ENCODE measurements around the gene LMF1. TPM values are rescaled to one million over a fixed set of nuclear protein-coding genes. Genes with fewer than 3 reads are reported as not detected.
"Not testable (repeated sequence)": the region's sequence is repeated elsewhere in the genome, so short reads cannot be mapped to it uniquely, and the experiment has no call there.

LMF1 gene
- polyA plus RNA-seq, 12 donors, result 8.5 to 16.9 (median 11.0) TPM; not detected in 1

DNA sequence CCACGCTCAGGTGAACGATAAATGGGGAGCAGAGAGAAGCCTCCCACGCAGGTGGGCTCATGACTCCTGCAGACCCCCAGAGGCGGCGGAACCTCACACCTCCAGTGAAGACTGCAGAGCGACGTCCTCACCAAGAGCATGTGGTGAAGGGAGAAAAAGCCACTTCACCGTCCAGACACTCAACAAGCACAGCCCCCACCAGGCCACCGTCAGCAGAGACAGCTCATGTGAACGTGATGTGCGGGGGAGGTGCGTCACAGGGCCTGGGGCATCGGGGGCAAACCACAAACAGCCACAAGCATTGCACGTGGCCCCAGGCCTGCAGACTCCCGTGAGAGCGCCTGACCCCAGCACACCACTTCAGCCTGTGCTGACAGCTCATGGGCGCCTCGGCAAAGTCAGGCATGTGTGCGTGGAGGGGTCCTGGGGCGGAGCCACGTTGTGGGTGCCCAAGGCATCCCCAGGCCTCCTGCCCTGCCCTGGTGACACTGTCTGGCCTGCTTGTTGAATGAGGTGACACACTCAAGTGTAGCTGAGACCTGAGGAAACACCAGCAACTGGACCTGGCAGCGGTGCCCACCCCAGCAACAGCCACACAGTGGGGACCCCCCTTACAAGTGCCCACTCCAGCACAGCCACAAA, 19.0 kb downstream of the LMF1 start:
- no peak for DNase-seq

- DNase-seq, result peak; percentile 45
Observed at GRCh38 chr16:950733-951573, 19.8 kb downstream of the LMF1 start.

- not testable (repeated sequence) for DNase-seq
Observed at GRCh38 chr16:948767-949166, 22.0 kb downstream of the LMF1 start.

- DNase-seq, result not testable (repeated sequence)
Observed at GRCh38 chr16:947922-948303, 22.9 kb downstream of the LMF1 start.

- no peak for DNase-seq
Observed at GRCh38 chr16:947255-947921, 23.4 kb downstream of the LMF1 start.

- DNase-seq, result no peak
Observed at GRCh38 chr16:946048-946395, 24.8 kb downstream of the LMF1 start.

DNA sequence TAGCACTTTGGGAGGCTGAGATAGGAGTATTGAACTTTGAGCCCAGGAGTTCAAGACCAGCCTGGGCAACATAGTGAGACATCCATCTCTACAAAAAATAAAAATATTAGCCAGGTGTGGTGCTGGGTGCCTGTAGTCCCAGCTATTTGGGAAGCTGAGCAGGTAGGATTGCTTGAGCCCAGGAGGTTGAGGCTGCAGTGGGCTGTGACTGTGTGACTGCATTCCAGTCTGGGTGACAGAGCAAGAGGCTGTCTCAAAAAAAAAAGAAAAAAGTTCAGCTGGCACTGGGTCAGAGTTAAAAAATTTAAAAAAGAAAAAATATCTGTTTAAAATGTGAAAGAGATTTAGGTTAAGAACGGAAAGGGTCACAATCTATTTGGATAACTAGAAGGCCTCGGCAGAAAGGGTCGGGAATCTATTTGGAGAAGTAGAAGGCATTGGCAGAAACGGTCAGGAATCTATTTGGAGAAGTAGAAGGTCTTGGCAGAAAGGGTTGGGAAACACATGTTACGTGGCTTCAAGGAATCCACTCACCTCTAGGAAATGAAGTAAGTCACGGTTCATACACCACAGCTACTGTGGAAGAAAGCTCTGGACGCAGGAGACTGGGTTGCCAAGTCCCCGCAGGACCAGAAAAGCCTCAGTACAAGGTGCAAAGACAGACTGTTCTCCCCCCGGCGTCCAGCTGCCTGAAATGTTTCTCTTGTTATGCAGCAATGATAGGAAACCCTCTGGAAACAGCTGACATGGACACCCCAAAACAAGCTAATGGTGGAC, 25.3 kb downstream of the LMF1 start:
- DNase-seq, result no peak

GRCh38 chr16:943971-944370, 26.8 kb downstream of the LMF1 start:
- no peak for DNase-seq

DNA sequence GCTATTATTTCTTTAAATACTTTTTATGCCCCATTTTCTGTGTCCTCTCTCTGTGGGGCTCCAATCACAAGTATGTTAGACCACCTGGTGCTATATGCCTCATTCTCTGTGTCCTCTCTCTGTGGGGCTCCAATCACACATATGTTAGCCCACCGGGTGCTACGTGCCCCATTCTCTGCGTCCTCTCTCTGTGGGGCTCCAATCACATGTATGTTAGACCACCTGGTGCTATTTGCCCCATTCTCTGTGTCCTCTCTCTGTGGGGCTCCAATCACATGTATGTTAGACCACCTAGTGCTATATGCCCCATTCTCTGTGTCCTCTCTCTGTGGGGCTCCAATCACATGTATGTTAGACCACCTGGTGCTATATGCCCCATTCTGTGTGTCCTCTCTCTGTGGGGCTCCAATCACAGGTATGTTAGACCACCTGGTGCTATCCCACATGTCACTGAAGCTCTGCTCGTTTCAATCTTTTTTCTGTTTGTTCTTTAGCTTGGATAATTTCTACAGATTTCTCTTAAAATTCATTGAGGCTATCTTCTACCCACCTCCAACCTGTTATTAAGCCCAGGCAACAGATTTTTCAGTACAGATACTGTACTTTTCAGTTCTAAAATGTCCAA, 28.2 kb downstream of the LMF1 start:
- DNase-seq, result no peak

DNA sequence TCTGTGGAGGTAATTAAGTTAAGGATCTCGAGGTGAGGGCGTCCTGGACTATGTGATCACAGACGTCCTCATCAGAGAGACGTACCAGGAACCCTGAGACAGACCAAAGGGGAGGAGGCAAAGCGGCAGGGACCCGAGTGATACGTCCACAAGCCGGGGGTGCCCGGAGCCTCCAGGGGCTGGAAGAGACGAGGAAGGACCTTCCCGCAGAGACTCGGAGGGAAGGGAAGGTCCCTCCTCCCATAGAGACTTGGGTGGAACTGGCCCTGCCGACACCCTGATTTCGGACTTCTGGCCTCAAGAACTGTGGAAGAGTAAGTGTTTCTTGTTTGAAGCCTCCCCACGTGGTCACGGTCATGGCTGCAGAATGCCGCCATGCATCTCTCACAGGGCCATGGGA, 30.8 kb downstream of the LMF1 start:
- DNase-seq, result no peak

GRCh38 chr16:939311-939710, 31.5 kb downstream of the LMF1 start:
- DNase-seq, result no peak

- no peak for DNase-seq
Observed at GRCh38 chr16:938752-939151, 32.0 kb downstream of the LMF1 start.

GRCh38 chr16:938136-938535, 32.6 kb downstream of the LMF1 start:
- DNase-seq, result no peak

GRCh38 chr16:937723-938122, 33.1 kb downstream of the LMF1 start:
- no peak for DNase-seq

DNA sequence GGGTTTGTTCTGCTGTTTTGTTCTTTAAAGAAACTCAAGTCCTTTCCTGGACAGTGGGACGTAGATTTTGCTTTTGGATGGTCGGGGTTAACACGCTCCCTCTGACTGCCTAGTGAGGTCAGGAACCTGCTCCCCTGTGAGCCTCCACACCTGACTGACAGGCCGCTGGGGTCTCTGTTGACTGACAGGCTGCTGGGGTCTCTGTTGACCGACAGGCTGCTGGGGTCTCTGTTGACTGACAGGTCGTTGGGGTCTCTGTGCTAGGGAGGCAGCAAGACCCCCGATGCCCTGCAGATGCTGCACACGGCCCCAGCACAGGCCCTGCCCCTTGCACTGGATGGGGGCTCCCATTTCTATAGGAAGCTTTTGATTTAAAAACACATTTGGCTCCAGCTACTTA, 33.5 kb downstream of the LMF1 start:
- DNase-seq, result no peak

GRCh38 chr16:935684-936083, 35.1 kb downstream of the LMF1 start:
- DNase-seq, result no peak

- no peak for DNase-seq
Observed at GRCh38 chr16:934178-934577, 36.6 kb downstream of the LMF1 start.

DNA sequence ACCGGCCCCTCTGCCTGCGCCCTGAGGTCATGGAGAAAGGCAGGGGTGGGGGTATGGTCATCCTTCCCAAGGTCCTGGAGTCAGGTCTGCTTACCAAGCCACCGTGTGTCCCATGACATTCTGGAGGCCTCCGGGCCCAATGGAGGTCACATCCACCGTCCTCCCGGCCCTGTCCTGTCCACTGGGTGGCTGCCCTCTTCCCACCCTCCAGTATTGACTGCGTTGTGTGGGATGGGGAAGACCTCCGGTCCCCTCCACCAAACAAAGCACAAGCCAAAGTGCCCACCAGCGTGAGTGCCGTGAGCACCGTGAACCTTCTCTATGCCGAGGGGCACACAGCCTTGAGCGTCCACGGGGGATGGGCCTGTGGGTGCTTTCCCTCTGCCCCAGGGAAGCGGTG, 37.2 kb downstream of the LMF1 start:
- no peak for DNase-seq

DNA sequence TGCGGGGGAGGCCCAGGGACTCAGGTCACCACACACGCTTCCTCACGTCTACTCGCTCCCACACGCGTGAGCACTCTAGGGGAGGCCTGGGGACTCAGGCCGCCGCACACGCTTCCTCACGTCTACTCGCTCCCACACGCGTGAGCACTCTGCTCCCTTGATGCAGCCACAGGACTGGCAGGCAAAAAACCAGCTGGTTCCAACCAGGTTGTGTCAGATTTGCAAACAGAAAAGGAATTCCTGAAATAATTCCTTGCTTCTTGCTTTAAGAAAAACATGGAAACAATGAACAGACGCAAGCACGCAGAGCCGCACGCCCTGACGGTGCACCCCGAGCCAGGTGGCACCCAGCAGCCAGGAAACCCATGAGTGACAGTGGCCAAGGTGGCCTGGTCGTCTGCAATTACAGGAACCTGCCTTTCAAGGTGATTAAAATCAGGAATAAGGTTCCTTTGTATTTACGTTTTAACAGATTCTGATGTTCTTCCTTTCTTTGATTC, 37.9 kb downstream of the LMF1 start:
- no peak for DNase-seq

DNA sequence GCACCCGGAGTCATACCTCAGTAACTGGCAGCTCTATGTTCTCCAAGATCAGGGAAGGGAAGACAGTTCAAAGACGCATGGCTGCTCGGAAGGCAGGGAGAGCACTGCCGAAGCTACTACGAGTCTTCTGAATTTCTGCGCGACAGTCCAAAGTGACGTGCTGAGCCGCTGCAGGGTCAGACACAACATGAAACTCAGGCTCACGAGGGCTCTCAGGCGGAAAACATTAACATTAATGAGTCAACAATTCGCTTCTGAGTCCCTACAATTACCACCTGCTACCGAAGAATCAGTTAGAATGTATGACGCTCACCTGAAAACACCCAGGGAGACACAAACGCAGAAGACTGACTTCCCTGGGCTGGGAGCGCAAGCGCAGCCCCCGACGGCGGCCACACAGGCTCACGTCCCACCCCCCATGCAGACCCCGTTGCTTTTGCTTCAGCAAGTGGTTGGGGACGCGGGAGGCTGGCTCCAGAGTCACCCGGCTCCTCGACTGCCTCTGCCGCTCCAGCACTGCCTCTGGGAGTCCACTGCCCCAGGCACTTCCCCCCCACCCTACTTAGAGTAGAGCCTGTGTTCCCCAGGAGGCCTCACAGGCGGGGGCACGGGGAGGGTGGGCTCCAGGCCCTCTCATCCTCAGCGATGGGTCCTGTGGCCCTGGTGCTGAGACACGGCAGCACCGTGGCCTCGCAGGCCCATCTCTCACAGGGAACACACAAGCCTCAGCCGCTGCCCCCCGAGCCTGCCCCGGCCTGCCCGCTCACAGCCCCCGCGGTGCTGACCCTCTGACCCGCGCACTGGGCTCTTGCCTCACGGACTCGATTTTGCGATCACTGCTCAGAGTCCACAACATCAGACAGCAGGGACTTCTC, 38.9 kb downstream of the LMF1 start:
- DNase-seq, result no peak

DNA sequence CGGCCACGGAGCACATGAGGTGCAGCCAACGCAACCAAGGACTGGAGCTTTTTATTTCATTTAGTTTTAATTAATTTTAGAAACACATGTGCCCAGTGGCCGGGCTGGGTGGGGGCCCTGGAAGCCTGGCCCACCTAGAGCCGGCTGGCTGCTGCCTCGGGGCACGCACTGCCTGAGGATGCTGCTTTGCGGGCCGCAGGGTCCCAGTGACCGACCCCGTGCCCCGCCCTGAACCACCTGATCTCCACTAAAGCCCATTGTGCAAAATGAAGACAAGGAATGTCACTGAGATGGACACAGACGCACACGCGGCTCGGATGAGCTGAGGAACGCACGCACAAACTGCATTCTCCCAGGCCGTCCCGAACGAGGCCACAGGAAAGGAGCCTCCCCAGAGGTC, 39.6 kb downstream of the LMF1 start:
- DNase-seq, result no peak

Measured in muscle of arm (tissue), 12 donors.